A172 (cell line): ENCODE data around the gene POLG. TPM values are rescaled to one million over a fixed set of nuclear protein-coding genes. Genes with fewer than 3 reads are reported as not detected.

Source experiments
- DNase-seq: peaks from one replicate; pipeline ENCODE4 v3.0.0-alpha.2; 2015; ENCODE audit warnings: low spot score
- total RNA-seq: library from RNA; depleted of rRNA; stranded (reverse); fragments of >200 nt; shearing (Covaris generic); gene quantifications from 2 replicates; pipeline ENCODE4 v1.2.3, GENCODE V29; 2014; rRNA removed

The POLG gene
- 40.2 and 46.5 TPM in 2 replicates for total RNA-seq

DNA sequence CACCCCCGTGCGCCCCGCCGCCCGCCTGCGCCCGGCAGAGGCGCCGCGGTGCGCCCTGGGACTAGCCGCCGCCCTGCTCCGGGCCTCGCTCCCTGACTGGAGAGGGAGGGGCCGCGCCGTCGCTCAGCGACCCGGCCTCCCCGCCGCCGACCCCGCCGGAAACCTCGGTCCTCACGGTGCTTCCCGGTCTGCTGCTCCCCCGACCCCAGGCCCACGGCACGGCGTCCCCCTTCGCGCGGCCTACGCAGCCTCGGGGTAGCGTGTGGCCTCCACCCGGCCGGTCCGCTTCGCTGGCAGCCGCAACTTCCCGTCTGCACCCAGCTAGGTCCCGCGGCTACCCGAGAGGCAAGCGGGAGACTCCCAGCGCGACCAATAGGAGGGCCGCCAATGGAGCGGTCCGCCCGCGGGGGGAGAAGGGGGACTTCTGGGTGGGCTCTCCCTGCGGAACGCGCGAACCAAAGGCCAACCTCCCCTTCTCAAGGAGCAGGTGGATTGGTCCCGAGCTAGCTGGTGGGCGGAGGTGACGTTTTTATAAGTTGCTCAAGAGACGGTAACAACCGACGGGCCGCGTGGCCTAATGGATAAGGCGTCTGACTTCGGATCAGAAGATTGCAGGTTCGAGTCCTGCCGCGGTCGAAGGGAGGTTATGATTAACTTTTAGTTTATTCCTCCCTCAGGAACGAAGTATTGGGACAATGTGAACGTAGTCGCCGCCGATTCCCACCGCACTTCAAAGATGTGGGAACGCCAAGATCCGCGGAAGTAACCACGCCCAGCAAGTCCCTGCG lies at the start of gene POLG:
Gene POLG (minus strand): TSS at position 315 of the 788 bp plus-strand sequence. CDS start 1,070 bp downstream, outside the sequence.
- peak; percentile 97 for DNase-seq

DNA sequence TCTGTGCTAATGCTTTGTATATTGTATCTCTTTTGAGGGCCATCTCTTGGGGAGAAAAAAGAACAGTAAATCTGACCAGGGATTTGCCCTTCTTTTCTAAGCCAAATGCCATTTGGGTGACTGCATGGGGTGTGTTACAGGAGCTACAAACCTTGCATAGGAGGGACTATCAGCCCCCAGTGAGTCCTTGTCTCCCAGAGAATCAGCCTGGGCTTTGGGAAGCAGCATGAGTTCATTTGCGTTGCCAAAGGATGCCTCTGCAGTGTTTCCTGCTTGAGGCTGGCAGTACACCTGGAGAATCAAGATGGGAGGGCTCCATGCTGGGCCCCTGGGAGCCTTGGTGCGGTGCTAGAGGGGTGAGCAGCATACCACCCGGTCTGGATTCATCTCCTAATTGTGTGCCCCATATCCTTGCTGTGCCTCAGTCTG lies 49.6 kb upstream of the POLG start:
- DNase-seq, result no peak

DNA sequence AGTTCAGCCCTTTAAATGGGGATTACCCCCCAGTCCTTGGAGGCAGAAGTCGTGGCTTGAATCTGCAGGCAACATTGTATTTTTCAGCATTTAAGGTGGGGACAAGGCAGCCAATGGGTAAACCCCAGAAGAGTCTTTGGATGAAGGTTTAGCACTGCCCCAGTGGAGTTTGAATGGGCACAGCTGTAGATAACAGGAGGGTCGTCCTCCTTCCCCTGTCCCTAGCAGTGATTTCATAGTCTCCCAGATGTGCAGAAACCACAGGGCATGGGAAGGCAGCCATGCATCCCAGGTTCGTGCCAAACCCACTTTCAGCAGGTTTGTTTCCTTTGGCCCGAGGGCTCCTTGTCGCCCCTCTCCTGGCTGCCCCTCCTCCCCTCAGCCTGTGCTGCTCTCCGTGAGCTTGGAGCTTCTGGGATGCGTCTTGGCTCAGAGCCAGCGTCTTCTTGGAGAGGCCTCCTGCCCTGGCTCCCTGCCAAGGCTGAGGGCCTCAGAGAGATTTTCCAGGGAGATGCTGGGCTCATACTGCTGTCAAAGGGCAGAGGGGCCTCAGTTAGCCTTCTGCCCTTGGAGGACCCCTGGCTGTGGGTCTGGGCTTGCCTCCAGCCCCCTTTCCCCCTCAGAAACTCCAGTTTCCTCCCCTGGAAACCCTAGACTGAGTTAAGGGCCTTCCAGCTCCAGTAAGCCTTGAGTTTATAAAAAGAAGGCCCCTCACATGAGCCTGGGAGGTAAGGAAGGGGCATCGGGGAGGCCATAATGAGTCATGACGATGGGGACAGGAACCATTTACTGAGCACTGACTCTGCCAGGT lies 48.9 kb upstream of the POLG start:
- no peak for DNase-seq

DNA sequence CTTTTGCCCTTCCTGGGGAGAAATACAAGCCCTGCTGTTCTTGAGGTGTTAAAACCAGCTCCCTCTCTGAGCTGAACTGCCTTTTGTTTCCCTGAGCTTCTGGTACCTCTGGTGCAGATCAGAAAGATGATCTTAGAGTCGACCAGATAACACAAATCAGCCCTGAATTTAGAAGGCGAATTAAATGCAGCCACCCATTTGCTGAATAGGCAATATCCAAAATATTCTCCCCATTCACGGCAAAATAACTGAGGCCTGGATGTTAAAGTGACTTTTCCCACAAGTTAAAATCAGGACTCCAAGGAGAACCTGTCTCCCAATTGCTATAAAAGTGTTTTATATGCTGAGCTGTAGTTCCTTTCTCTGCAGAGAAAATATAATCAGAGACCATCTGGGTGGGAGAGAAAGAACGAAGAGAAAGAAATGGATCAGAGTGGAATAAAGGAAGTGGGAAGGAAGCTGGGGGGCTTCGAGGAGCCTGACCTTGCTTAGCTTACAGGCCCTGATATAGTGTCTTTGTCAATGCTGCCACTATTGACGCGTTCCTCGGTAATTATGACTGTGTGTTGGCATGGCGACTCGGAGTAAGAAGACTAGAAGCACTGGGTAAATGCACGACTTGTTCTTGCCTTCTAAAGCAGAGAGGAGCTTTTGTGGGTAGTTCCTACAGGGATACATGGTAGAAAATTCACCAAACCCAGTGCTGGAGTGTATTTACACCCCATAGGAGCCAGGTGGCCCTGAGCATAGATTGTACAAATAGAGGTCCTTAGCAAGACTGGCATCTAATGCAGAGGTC lies 47.5 kb upstream of the POLG start:
- DNase-seq, result no peak

DNA sequence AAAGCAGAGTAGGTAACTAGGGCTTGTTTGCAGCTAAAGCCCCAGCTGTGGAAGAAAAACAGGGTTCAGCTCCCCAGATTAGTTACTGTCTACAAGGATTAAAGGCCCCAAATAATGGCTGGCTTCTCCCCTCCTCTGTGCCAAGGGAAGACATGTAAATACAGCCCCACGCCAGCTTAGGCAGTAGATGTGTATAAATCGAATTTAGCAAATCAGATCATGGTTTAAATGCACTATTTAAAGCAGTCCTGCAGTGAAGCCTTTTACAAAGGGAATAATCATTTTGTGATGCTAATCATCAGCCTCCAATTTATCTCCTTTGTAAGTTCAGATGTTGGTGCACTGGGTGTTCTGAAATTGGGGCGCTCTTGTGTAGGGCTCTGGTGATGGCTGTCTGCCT lies 46.7 kb upstream of the POLG start:
- no peak for DNase-seq

DNA sequence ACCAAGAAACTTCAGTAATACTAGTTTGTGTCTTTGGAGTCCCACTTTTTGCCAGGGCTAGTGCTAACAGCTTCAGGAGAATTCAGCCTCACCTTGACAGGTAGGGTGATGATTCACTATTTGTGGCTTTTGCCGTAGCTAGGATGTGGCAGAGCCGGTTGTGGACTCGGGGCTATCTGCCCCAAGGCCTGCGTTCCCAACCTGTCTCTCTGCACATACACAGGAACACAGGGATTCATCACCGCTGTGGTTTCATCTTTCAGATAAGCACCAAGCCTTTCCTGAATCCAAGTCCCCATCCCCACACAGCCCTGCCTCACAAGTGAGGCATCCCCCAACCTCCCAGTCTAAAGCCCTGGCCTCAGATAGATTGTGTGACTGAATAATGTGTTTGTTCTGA lies 45.2 kb upstream of the POLG start:
- no peak for DNase-seq

DNA sequence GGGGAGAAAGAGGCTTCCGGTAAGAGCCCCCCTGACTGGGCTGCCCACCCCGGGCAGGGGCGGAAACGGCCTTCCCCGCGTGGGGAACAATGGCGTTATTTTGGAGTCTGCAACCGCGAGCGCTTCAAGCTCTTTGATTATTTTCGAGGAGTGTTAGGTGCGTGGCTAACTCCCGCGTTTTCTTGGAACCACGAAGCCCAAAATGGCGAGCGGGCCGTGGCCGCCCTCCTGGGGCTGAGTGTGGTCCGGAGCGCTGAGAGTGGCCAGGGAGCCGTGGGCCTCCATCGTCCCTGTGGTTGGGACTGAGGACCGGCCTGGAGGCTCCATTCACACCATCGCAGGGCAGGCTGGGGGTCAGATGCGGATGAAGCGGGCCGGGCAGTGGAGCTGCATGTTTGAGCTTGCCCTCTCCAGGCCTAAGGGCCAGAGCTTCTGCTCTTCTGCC lies 44.6 kb upstream of the POLG start:
- no peak for DNase-seq

DNA sequence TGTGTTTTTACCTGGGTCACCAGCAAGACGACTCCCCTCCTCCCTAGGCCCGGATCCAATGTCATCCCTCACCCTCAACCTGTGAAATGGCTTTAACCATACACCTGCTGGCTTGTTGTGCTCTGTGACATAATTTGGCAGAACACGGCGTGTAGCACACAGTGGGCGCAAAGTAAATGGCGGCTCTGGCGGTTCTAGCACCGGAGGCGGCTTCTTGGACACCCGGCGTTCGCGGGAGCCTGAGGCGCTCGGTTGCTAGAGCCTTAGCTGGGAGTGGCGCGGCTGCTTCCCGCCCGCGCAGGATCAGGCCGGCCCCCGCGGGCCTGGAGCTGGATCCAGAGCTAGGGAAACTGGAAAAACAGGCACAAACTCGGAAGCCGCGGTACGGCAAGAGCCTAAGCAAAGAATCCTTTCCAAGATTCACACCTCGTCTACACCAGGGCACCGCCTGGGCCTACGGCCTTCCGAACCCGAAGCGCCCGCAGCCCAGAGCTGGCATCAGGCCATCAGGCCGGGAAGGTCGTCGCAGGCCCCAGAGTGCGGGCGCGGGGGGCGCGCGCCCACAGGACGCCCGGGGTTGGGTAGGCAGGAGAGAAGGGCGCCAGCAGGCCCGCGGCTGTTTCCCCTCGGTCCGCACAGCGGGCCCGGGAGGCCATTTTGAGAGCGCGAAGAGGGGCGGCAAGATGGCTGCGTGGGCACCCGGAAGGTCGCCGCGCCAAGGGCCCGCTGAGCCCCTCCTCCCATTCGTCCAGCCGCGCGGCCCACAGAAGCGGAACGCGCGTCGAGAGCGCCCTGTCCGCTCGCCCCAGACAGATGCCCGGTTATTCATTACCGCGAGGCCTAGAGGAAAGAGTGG lies 43.9 kb upstream of the POLG start:
- DNase-seq, result no peak

DNA sequence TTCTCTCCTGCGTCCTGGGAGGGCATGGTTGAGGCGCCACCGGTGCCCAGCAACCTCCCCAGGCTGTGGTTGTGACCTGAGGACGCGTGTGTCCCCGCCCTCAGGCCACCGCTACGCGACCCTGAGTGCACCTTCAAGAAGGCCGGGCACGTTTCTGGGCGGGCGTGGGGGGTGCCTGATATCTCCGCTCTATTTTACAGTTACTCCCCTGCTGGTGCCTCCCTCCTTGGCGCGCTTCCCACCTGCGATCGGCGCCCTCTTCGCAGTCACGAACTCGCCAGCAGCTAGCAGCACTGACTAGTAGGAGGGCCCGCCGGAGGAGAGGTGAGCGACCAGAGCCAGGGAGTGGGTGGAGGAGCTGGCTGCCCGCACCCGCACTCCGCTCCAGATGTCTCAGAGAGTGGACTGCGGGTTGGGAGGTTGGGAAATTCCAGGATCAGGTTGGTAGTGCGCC lies 43.2 kb upstream of the POLG start:
- DNase-seq, result no peak

DNA sequence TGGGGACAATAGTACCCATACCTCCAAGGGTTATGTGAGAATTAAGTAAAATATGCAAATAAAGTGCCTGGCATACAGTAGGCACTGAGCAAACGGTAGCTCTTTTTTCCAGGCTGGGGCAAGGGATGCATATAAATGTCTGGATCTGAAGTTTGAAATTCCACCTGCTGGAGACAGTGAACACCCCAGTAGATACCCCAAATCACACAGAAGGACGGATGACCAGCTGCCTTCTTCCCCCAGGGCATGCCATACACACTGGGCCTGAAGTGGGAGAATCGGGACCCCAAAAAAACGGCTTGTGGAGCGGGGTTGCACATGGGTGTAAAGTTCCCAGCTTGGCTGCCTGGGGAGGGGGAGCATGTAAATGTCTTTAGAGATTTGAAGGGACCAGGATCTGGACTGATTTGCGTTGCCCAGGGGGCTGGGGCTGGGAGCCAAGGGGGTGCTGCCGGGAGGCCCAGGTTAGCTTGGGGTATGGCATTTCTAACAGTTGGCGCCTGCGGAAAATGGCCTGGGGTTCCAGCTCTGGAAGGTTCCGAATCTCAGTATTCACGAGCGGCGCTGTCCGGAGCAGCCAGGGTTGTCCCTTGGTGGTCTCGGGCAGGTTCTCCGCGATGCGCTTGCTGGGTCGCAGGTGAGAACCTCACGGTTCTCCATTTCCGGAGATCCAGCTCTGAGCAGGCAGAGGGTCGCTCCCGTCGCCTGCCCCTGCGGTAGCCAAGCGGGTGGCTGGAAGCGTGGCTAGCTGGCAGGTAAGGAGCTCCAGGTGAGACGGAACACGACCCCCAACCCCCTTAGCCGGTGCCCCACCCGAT lies 42.6 kb upstream of the POLG start:
- DNase-seq, result no peak

DNA sequence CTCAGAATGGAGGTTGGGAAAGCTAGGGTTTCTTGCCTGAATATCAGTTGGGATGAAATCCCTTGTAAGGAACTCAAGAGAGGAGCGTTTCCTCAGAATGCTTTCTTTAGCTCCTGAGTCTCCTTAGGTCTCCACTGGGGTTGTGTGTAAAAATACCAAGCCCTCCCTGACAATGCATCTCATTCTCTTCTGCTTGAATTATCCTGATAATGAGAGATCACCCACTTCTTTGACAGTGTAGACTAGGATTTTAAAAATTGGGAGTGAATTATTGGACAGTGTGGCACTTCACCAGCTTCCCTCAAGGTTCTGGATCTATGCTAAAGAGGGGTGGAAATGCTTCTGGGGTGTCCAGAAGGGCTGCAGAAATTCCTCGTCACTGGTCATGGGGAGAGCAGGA lies 41.8 kb upstream of the POLG start:
- DNase-seq, result no peak

DNA sequence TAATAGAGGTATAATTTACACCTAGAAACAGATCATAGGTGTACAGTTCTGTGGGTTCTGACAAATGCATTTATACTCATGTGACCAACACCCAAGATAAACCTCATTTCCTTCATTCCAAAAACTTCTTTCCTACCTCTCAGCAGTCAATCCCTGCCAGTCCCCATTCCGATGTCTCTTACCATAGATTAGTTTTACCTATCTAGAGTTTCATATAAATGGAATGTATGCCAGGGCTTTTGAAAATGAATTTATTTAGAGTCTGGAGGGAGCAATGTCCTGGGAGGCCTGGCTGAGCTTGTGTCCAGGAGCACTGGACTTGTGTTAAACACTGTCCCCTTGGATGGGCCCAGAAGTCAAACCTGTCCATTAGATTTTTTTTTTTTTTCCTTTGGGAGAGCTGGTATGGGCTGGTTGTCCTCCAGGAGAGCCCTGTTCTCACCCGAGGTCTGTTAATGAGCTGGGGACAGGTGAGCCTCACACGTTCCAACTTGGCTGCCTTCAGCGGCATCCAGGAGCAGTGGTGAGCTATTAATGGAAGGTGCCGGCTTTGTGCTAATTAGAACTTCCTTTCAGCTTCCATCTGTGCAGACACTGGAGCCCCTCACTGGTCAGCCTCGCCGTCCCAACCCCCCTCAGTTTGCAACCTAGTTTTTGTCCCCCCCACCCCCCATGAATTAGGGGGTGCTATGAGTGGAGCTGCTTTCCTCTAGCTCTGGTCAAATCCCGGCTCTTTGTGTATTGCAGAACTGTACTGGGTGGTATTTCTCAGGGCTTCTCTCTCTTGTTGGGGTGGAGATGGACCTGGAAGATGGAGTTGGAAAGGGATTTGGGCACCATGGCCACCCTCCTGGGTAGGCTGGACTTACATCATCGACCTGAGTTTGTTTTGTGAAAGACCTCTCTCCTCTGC lies 40.7 kb upstream of the POLG start:
- no peak for DNase-seq

DNA sequence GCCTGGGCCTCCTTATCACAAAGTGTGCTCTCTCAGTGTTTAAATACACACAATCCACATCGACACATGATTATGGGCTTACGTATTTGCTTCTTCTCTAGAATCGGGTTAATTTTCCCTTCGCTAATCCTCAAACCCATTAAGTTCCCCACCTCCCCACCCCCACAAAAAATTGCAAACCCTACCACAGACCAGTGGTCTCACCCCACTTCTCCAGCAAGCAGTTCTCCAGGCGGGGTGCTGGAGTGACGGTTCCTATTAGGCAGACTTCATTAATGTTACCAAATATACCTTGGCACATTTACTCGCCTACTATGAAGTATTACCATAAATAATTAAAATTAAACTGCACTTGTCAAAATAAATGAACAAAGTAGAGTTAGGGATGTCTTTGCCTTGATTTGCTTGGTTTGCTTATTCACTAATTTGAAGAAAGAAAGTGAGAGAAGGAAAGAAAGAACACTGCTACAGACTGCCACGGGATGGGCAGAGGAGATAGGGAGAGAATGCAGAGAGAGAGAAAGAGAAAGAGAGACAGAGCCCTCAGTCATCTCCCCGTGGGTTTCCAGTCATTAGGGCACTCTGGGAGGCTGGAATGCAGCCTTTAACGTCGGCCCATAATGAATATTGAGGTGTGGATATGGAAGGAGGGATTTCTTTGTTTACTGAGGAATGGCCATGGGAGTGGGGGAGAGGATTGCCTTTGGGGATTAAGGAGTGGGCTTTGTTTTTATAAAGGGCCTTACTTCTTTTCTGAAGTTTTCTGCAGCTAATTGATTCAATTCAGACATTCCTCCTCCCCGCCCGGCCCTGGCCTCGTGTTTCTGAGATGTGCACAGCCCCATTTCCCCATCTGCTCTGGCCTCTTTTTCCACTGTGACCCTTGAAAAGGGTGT lies 39.7 kb upstream of the POLG start:
- DNase-seq, result no peak

DNA sequence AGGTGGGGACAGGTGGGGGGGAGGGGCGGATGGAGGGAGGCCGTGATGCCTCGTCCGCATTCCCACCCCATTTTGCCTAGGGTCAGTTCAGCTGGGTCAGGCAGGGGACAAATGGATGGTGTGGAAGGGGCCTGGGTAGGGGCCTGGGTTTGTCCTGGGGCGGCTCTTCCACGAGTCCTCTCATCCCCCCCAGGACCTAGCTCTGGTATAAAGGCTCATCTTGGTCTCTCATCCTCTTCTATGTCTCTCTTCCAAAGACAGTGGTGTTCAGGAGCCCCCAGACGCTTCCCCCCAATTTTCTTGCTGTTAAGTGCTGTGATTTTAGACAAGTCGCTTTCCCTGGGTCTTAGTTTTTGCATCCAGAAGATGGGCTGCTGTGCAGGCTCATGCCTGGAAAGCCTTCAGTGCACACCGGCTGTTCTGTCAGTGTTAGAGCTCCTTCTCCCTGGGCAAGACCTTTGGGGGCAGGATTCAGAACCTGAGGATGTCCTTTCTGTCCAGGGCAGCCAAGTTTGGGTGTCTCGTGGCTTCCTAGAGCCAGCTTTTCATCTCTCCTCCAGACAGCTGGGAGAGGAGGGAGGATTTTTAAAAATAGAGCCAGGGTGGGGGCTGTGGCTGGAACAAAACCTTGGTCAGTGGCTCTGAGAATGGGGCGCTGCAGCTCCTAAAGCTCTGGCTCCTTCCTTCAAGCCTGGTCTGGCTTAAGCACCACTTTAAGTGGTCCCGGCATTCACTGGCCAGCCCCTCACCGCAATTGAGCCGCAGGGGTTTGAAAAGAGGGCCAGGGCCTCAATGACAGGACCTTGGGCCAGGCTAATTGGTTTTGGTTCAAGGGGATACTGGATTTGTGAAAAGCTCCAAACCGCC lies 37.7 kb upstream of the POLG start:
- DNase-seq, result no peak

DNA sequence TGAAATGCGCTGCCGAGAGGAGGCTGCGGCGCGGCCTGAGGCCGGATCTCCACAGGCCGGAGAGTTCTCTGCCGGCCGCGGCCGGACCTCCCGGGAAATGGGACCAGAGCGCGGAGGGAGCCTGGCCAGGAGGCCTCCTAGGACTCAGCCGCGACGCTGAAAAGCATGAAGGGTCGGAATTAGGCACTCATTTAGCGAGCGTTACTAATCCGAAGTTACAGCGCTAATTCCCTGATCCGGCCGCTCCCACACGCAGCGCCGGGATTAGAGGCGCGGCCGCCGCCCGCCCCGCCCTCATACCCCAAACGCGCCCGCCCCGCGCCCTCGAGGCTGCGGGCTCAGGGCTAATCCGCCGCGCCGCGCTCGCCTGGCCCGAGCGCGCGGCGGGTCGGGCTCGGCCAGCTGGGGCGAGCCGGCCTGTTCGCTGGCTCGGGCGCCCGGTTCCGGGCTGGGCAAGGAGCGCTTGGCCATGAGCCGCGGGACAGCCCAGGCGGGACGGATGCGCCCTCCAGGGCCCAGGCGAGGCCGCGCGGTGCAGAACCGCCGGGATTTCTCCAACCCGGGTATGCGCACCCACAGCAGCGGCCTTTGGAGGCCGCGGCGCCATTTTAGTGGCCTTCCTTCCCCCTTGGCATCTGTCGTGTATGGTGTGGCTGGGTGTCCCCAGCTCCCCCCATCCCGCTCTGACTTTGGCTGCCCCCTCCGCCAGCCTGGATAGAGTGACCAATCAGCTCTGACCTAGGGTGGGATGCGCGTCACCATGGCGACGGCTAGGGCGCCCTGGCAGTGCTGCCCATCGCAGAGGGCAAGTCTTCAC lies 36.8 kb upstream of the POLG start:
- DNase-seq, result no peak

DNA sequence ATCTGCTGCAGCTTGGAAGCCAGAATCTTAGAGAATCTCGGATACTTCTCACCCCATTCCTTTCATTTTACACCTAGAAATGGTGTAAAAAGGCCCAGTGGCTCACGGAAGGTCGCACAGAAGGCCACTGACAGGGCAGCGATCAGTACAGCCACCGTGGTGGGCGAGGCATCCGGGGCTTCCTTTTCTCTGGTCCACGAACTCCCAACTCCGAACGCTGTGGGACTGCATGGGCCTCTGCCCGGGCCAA lies 36.3 kb upstream of the POLG start:
- DNase-seq, result no peak
